CD4-positive, alpha-beta T cell treated with Interleukin-2 at 100 ng/mL for 4 hours (primary cell): ENCODE measurements around the gene CREB5.
"Not testable (repeated sequence)": the region's sequence is repeated elsewhere in the genome, so short reads cannot be mapped to it uniquely, and the experiment has no call there.

Experiments used
- DNase-seq: peaks from one replicate; pipeline ENCODE4 v3.0.0-alpha.2; 2020; ENCODE audit warnings: low spot score

Gene CREB5

GRCh38 chr7:28582226-28582625 lies 169.9 kb downstream of the CREB5 start:
- no peak for DNase-seq

GRCh38 chr7:28584235-28584634 lies 171.9 kb downstream of the CREB5 start:
- no peak for DNase-seq

GRCh38 chr7:28586736-28587135 lies 174.4 kb downstream of the CREB5 start:
- DNase-seq, result no peak

- no peak for DNase-seq
These were observed 174.9 kb downstream of the CREB5 start for GRCh38 chr7:28587211-28587610.

- no peak for DNase-seq
These were observed 176.3 kb downstream of the CREB5 start for GRCh38 chr7:28588602-28589001.

- DNase-seq, result no peak
These were observed 178.8 kb downstream of the CREB5 start for GRCh38 chr7:28591041-28591674.

GRCh38 chr7:28591725-28592349 lies 179.5 kb downstream of the CREB5 start:
- no peak for DNase-seq

- no peak for DNase-seq
These were observed 180.5 kb downstream of the CREB5 start for GRCh38 chr7:28592861-28593260.

- DNase-seq, result no peak
These were observed 182.8 kb downstream of the CREB5 start for GRCh38 chr7:28595076-28595475.

- DNase-seq, result no peak
These were observed 183.5 kb downstream of the CREB5 start for GRCh38 chr7:28595801-28596200.

GRCh38 chr7:28596245-28596935 lies 184.1 kb downstream of the CREB5 start:
- DNase-seq, result no peak

GRCh38 chr7:28597284-28597683 lies 185.0 kb downstream of the CREB5 start:
- no peak for DNase-seq

- not testable (repeated sequence) for DNase-seq
These were observed 185.7 kb downstream of the CREB5 start for GRCh38 chr7:28598037-28598436.

GRCh38 chr7:28598586-28598985 lies 186.3 kb downstream of the CREB5 start:
- DNase-seq, result no peak

GRCh38 chr7:28599411-28599810 lies 187.1 kb downstream of the CREB5 start:
- no peak for DNase-seq

GRCh38 chr7:28602282-28602681 lies 190.0 kb downstream of the CREB5 start:
- no peak for DNase-seq

- DNase-seq, result no peak
These were observed 193.2 kb downstream of the CREB5 start for GRCh38 chr7:28605427-28606085.

GRCh38 chr7:28606421-28606820 lies 194.1 kb downstream of the CREB5 start:
- no peak for DNase-seq

GRCh38 chr7:28607855-28608193 lies 195.5 kb downstream of the CREB5 start:
- no peak for DNase-seq

GRCh38 chr7:28608237-28608656 lies 195.9 kb downstream of the CREB5 start:
- DNase-seq, result no peak

- DNase-seq, result no peak
These were observed 196.4 kb downstream of the CREB5 start for GRCh38 chr7:28608731-28609130.

- DNase-seq, result no peak
These were observed 197.3 kb downstream of the CREB5 start for GRCh38 chr7:28609608-28610007.

- not testable (repeated sequence) for DNase-seq
These were observed 199.1 kb downstream of the CREB5 start for GRCh38 chr7:28611399-28611897.
